Left renal cortex interstitium (tissue), 4 donors: ENCODE measurements around the gene SDCBP2. TPM values are rescaled to one million over a fixed set of nuclear protein-coding genes. Genes with fewer than 3 reads are reported as not detected.

Experiments
- DNase-seq, 4 donors: peaks; one replicate each; pipeline ENCODE4 v3.0.0-alpha.2; 2013; ENCODE audit warnings: low read depth in 4 of 4, low spot score in 2 of 4, missing footprints in 1 of 4
- polyA plus RNA-seq, 4 donors: library from polyadenylated mRNA; unstranded; fragments of 120-200 nt; gene quantifications; one replicate each; pipeline ENCODE4 v1.2.1, GENCODE V29; 2013; ENCODE audit not compliant: insufficient read length in 4 of 4

SDCBP2 gene
- polyA plus RNA-seq, 4 donors: 2.3 to 3.8 (median 2.7) TPM

GRCh38 chr20:1280195-1281102, 48.5 kb downstream of the SDCBP2 start:
- DNase-seq: no peak

GRCh38 chr20:1278993-1279392, 49.9 kb downstream of the SDCBP2 start:
- no peak for DNase-seq

- no peak for DNase-seq
Measured at GRCh38 chr20:1277529-1278322, 51.2 kb downstream of the SDCBP2 start.

- DNase-seq: no peak
Measured at GRCh38 chr20:1275919-1276318, 53.0 kb downstream of the SDCBP2 start.

GRCh38 chr20:1274485-1275311, 54.2 kb downstream of the SDCBP2 start:
- DNase-seq: no peak

- no peak for DNase-seq
Measured at GRCh38 chr20:1273366-1273765, 55.6 kb downstream of the SDCBP2 start.

GRCh38 chr20:1272368-1273100, 56.4 kb downstream of the SDCBP2 start:
- no peak for DNase-seq

- no peak for DNase-seq
Measured at GRCh38 chr20:1269850-1270249, 59.1 kb downstream of the SDCBP2 start.

GRCh38 chr20:1269235-1269634, 59.7 kb downstream of the SDCBP2 start:
- no peak for DNase-seq

- DNase-seq: no peak
Measured at GRCh38 chr20:1267809-1268374, 61.0 kb downstream of the SDCBP2 start.

GRCh38 chr20:1267161-1267560, 61.8 kb downstream of the SDCBP2 start:
- DNase-seq: no peak

- DNase-seq: peak in 3 of 4 donors; percentile 13 to 49 (median 31)
Measured at GRCh38 chr20:1266167-1266973, 62.6 kb downstream of the SDCBP2 start, which contains the start of gene SNPH. TSS of gene SNPH (plus strand) at chr20:1266294. CDS start at chr20:1296240, 29,946 bp downstream.

GRCh38 chr20:1265916-1266166, 63.1 kb downstream of the SDCBP2 start:
- no peak for DNase-seq

- DNase-seq: no peak
Measured at GRCh38 chr20:1265226-1265915, 63.6 kb downstream of the SDCBP2 start.

GRCh38 chr20:1264727-1265126, 64.2 kb downstream of the SDCBP2 start:
- no peak for DNase-seq

GRCh38 chr20:1263853-1264252, 65.1 kb downstream of the SDCBP2 start:
- DNase-seq: no peak
